Kidney (tissue), 14 donors: Measurements from ENCODE around the gene SLC9A8. TPM values are rescaled to one million over a fixed set of nuclear protein-coding genes. Genes with fewer than 3 reads are reported as not detected.

Experiments used
- DNase-seq, 5 donors: peaks; one replicate each; pipeline ENCODE4 v3.0.0-alpha.2; 2013 to 2020
- FAIRE-seq: peaks from 2 replicates; lab custom pipeline; 2012; peaks lifted over from hg19 to GRCh38; lab: Jason Lieb, UNC
- H3K27ac ChIP-seq, 2 donors: one replicate each; pipeline ENCODE4 v1.7.0; 2013; ENCODE audit warnings: low read depth in 2 of 2, low read length in 2 of 2, inconsistent platforms in 1 of 2
- H3K27me3 ChIP-seq: one replicate; pipeline ENCODE4 v1.7.1; 2013; ENCODE audit warnings: low read length, inconsistent platforms; ENCODE audit not compliant: control insufficient read depth, insufficient read depth
- H3K36me3 ChIP-seq, 3 donors: one replicate each; pipeline versions ENCODE4 v1.7.0 to v1.7.1; 2013; ENCODE audit warnings: low read length in 3 of 3, control low read depth in 1 of 3, inconsistent platforms in 1 of 3; ENCODE audit not compliant: insufficient read depth in 3 of 3, control insufficient read depth in 2 of 3
- H3K4me1 ChIP-seq, 3 donors: one replicate each; pipeline versions ENCODE4 v1.7.0 to v1.7.1; 2013; ENCODE audit warnings: low read length in 3 of 3, inconsistent platforms in 1 of 3, low read depth in 1 of 3; ENCODE audit not compliant: control insufficient read depth in 2 of 3, insufficient read depth in 2 of 3
- H3K4me3 ChIP-seq, 3 donors: one replicate each; pipeline versions ENCODE4 v1.7.0 to v1.8.1; 2013; ENCODE audit warnings: low read length in 3 of 3, control low read depth in 1 of 3, inconsistent platforms in 1 of 3
- H3K9ac ChIP-seq, 3 donors: one replicate each; pipeline versions ENCODE4 v1.7.0 to v1.7.1; 2013; ENCODE audit warnings: low read length in 3 of 3, control low read depth in 1 of 3, inconsistent platforms in 1 of 3
- H3K9me3 ChIP-seq, 3 donors: one replicate each; pipeline versions ENCODE4 v1.7.0 to v1.7.1; 2013; ENCODE audit warnings: low read length in 3 of 3, control low read depth in 1 of 3, inconsistent platforms in 1 of 3; ENCODE audit not compliant: control insufficient read depth in 2 of 3, insufficient read depth in 1 of 3
- CTCF ChIP-seq: IDR thresholded peaks from 3 replicates; pipeline ENCODE4 v1.5.1; 2012; ENCODE audit warnings: mild to moderate bottlenecking, moderate library complexity, borderline replicate concordance; ENCODE audit not compliant: insufficient read depth; ENCODE audit errors: extremely low read depth
- intact Hi-C: fragments of 100-400 bp; cut with DNase I; formaldehyde crosslinking; loops from one replicate; pipeline ENCODE4 v1.11.1; 2022
- polyA plus RNA-seq: library from polyadenylated mRNA; stranded (reverse); fragments of 350-450 nt; fragmentation: Illumina TruSeq; extraction: RNeasy Lipid Tissue Mini Kit (QIAGEN cat#74804); gene quantifications from one replicate; pipeline ENCODE4 v1.2.3, GENCODE V29; 2014; ENCODE audit warnings: low read depth, low replicate concordance; ENCODE audit not compliant: insufficient read depth
- total RNA-seq: library from RNA; stranded (reverse); fragmentation: NEBNext Ultra II Directional; extraction: Animal tissue kit (Norgen Biotek cat#: 25700); gene quantifications from one replicate; pipeline ENCODE4 v1.2.1, GENCODE V29; 2021
- donor health status: control.
- donor health status: control.
- donor health status: control.
- donor health status: control.
- donor health status: control.
- donor health status: DM: yes; HTN: yes; CAD: no.
- donor health status: Normal renal cell carcinoma (clear cell type).

The SLC9A8 gene
- total and polyA plus RNA-seq, 2 donors from 2014 or later = 4.5 to 22.4 TPM

GRCh38 chr20:49941456-49941855 lies 128.8 kb downstream of the SLC9A8 start:
- FAIRE-seq (no peak), DNase-seq (no peak)
- intact Hi-C loops = no loop called here
- Histone ChIP-seq H3K9ac (no peak overlapping the region), H3K27me3 (no peaks in the 10 kb centered on the region), H3K27ac (no peak overlapping the region), H3K4me1 (peaks cover 0 to 27% (median 3%) of the 10 kb centered on the region in 3 donors), H3K4me3 (no peak overlapping the region), H3K36me3 (peaks cover 2 to 28% (median 19%) of the 10 kb centered on the region in 3 donors), H3K9me3 (no peaks in the 10 kb centered on the region)
- TF ChIP-seq CTCF = no peak

Other genes with a start within 250 kb of the SLC9A8 start
- gene PTGIS, start 244.7 kb upstream of the SLC9A8 start, total RNA-seq = 24.1 TPM
- 3.1 TPM for gene PTGIS, start 244.7 kb upstream of the SLC9A8 start, polyA plus RNA-seq
- 73.3 TPM for gene B4GALT5, start 99.0 kb upstream of the SLC9A8 start, total RNA-seq
- gene B4GALT5, start 99.0 kb upstream of the SLC9A8 start, polyA plus RNA-seq = 21.4 TPM
- gene SPATA2, start 102.7 kb downstream of the SLC9A8 start, total RNA-seq = 9.0 TPM
- 5.8 TPM for gene SPATA2, start 102.7 kb downstream of the SLC9A8 start, polyA plus RNA-seq
- 89.2 TPM for gene RNF114, start 123.6 kb downstream of the SLC9A8 start, total RNA-seq
- 70.7 TPM for gene RNF114, start 123.6 kb downstream of the SLC9A8 start, polyA plus RNA-seq
- 3.7 TPM for gene SNAI1, start 170.2 kb downstream of the SLC9A8 start, total RNA-seq
- gene SNAI1, start 170.2 kb downstream of the SLC9A8 start, polyA plus RNA-seq = 4.5 TPM